ENCODE measurements around the gene IGFN1. TPM values are rescaled to one million over a fixed set of nuclear protein-coding genes. Genes with fewer than 3 reads are reported as not detected.

Gene IGFN1
- total and polyA plus RNA-seq, 2 experiments from 2014 or later: not detected

DNA sequence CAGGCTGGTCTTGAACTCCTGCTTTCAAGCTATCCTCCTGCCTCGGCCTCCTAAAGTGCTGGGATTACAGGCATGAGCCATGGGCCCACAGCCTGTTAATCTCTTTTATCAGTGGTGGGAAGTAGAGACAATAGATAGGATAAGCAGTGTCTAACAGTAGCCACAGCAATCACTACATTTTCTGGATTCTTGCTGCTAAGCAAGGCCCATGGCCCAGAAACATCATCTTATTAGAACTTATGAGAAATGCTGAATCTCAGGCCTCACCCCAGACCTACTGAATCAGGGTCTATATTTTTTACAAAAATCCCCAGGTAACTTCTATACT lies 29.7 kb downstream of the IGFN1 start:
- Mint-ChIP-seq H3K4me1 (peaks cover 5% of the 10 kb centered on the region), H3K9me3 (no peaks in the 10 kb centered on the region), H3K4me3 (no peak overlapping the region), H3K27ac (no peak overlapping the region), H3K27me3 (ENCODE audit: insufficient read depth, low read depth, poor library complexity) (no peaks in the 10 kb centered on the region), H3K36me3 (ENCODE audit: low read depth) (no peaks in the 10 kb centered on the region)
- Histone ChIP-seq H3F3A (replicated peaks; ENCODE audit: low read depth) (no peaks in the 10 kb centered on the region), H3K4me1 (ENCODE audit: insufficient read depth) (no peaks in the 10 kb centered on the region), H3K27me3 (ENCODE audit: insufficient read depth) (no peaks in the 10 kb centered on the region), H3K27ac (ENCODE audit: low read depth) (no peak overlapping the region), H2AFZ (no peak overlapping the region), H3K4me3 (no peak overlapping the region), H3K36me3 (ENCODE audit: insufficient read depth) (no peaks in the 10 kb centered on the region), H3K9me2 (ENCODE audit: insufficient read depth) (no peaks in the 10 kb centered on the region), H3K79me2 (replicated peaks; ENCODE audit: insufficient read depth) (no peaks in the 10 kb centered on the region), H3K4me2 (no peak overlapping the region), H4K20me1 (replicated peaks; ENCODE audit: insufficient read depth) (no peaks in the 10 kb centered on the region)
- DNase-seq (ENCODE audit: low spot score) (no peak), ATAC-seq (no peak)
- TF ChIP-seq CREB1 (CRISPR knock-in tag; IDR thresholded peaks at IDR 0.05; ENCODE audit: low read depth) (no peak), ZNF114 (CRISPR knock-in tag; IDR thresholded peaks at IDR 0.05) (no peak), EZH2phosphoT487 (IDR thresholded peaks at IDR 0.05; ENCODE audit: unreplicated experiment) (no peak), JUNB (IDR thresholded peaks at IDR 0.05; ENCODE audit: unreplicated experiment) (no peak)
- TF ChIP-seq, protein P1, sequence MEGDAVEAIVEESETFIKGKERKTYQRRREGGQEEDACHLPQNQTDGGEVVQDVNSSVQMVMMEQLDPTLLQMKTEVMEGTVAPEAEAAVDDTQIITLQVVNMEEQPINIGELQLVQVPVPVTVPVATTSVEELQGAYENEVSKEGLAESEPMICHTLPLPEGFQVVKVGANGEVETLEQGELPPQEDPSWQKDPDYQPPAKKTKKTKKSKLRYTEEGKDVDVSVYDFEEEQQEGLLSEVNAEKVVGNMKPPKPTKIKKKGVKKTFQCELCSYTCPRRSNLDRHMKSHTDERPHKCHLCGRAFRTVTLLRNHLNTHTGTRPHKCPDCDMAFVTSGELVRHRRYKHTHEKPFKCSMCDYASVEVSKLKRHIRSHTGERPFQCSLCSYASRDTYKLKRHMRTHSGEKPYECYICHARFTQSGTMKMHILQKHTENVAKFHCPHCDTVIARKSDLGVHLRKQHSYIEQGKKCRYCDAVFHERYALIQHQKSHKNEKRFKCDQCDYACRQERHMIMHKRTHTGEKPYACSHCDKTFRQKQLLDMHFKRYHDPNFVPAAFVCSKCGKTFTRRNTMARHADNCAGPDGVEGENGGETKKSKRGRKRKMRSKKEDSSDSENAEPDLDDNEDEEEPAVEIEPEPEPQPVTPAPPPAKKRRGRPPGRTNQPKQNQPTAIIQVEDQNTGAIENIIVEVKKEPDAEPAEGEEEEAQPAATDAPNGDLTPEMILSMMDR (conservative IDR thresholded peaks at IDR 0.05; ENCODE audit: low read depth in 2 of 2): no peak
- TF ChIP-seq, protein P2, sequence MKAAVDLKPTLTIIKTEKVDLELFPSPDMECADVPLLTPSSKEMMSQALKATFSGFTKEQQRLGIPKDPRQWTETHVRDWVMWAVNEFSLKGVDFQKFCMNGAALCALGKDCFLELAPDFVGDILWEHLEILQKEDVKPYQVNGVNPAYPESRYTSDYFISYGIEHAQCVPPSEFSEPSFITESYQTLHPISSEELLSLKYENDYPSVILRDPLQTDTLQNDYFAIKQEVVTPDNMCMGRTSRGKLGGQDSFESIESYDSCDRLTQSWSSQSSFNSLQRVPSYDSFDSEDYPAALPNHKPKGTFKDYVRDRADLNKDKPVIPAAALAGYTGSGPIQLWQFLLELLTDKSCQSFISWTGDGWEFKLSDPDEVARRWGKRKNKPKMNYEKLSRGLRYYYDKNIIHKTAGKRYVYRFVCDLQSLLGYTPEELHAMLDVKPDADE (IDR thresholded peaks at IDR 0.05): no peak

DNA sequence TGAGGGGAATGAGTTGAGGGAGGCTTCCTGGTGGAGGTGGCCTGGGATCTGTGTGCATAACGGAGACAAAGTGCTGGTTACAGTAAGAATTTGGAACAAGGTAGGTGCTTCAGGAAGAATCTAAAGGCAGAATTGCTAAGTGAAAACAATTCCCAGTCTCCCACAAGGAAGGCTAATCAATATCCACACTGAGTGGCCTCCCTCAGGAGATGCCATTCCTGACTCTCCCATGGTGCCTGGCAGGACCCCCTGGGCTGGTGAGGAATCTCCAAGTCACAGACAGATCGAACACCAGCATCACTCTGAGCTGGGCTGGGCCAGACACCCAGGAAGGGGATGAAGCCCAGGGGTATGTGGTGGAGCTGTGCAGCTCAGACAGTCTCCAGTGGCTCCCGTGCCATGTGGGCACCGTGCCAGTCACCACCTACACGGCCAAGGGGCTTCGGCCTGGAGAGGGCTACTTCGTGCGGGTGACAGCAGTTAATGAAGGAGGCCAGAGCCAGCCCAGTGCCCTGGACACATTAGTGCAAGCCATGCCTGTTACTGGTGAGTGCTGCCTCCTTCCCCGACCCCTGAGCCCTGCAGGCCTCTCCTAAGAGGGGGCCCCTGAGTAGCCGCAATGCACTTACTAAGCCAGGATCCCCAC lies 30.7 kb downstream of the IGFN1 start:
- Histone ChIP-seq H3K79me2 (replicated peaks; ENCODE audit: insufficient read depth) (no peaks in the 10 kb centered on the region), H2AFZ (no peak overlapping the region), H3K27ac (ENCODE audit: low read depth) (no peak overlapping the region), H4K20me1 (replicated peaks; ENCODE audit: insufficient read depth) (no peaks in the 10 kb centered on the region), H3K4me1 (ENCODE audit: insufficient read depth) (no peaks in the 10 kb centered on the region), H3K36me3 (ENCODE audit: insufficient read depth) (no peaks in the 10 kb centered on the region), H3K27me3 (ENCODE audit: insufficient read depth) (no peaks in the 10 kb centered on the region), H3K9me2 (ENCODE audit: insufficient read depth) (no peaks in the 10 kb centered on the region), H3F3A (replicated peaks; ENCODE audit: low read depth) (no peaks in the 10 kb centered on the region), H3K4me2 (no peak overlapping the region), H3K4me3 (no peak overlapping the region)
- Mint-ChIP-seq H3K36me3 (ENCODE audit: low read depth) (no peaks in the 10 kb centered on the region), H3K9me3 (no peaks in the 10 kb centered on the region), H3K27ac (no peak overlapping the region), H3K4me3 (no peak overlapping the region), H3K4me1 (no peaks in the 10 kb centered on the region; the same call in 2 of the 3 replicates), H3K27me3 (ENCODE audit: insufficient read depth, low read depth, poor library complexity) (no peaks in the 10 kb centered on the region)
- DNase-seq (ENCODE audit: low spot score) (no peak), ATAC-seq (no peak)
- TF ChIP-seq, protein P3, sequence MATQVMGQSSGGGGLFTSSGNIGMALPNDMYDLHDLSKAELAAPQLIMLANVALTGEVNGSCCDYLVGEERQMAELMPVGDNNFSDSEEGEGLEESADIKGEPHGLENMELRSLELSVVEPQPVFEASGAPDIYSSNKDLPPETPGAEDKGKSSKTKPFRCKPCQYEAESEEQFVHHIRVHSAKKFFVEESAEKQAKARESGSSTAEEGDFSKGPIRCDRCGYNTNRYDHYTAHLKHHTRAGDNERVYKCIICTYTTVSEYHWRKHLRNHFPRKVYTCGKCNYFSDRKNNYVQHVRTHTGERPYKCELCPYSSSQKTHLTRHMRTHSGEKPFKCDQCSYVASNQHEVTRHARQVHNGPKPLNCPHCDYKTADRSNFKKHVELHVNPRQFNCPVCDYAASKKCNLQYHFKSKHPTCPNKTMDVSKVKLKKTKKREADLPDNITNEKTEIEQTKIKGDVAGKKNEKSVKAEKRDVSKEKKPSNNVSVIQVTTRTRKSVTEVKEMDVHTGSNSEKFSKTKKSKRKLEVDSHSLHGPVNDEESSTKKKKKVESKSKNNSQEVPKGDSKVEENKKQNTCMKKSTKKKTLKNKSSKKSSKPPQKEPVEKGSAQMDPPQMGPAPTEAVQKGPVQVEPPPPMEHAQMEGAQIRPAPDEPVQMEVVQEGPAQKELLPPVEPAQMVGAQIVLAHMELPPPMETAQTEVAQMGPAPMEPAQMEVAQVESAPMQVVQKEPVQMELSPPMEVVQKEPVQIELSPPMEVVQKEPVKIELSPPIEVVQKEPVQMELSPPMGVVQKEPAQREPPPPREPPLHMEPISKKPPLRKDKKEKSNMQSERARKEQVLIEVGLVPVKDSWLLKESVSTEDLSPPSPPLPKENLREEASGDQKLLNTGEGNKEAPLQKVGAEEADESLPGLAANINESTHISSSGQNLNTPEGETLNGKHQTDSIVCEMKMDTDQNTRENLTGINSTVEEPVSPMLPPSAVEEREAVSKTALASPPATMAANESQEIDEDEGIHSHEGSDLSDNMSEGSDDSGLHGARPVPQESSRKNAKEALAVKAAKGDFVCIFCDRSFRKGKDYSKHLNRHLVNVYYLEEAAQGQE (IDR thresholded peaks at IDR 0.05; ENCODE audit: unreplicated experiment): no peak
- no peak for TF ChIP-seq NANOG (IDR thresholded peaks at IDR 0.05; ENCODE audit: borderline replicate concordance)
- TF ChIP-seq ZNF114 (CRISPR knock-in tag; IDR thresholded peaks at IDR 0.05): no peak
- no peak for TF ChIP-seq EZH2phosphoT487 (IDR thresholded peaks at IDR 0.05; ENCODE audit: unreplicated experiment)
- TF ChIP-seq ZNF331 (CRISPR knock-in tag; IDR thresholded peaks at IDR 0.05; ENCODE audit: low read depth): no peak
- no peak for TF ChIP-seq POLR2AphosphoS5 (IDR thresholded peaks at IDR 0.05; ENCODE audit: low read depth)
